IMR-90 (cell line): ENCODE results near the gene ARVCF.

Experiments used
- CEBPB ChIP-seq: IDR thresholded peaks from 2 replicates; pipeline ENCODE4 v1.6.1; 2012; ENCODE audit warnings: low read depth, low read length, improper control_type of control experiment
- CTCF ChIP-seq: conservative IDR thresholded peaks from 2 replicates; pipeline ENCODE4 v1.5.1; 2012; ENCODE audit warnings: mild to moderate bottlenecking, low read depth, low read length, improper control_type of control experiment
- MAFK ChIP-seq: IDR thresholded peaks from 2 replicates; pipeline ENCODE4 v1.6.1; 2012; ENCODE audit warnings: low read depth, low read length, improper control_type of control experiment
- MAZ ChIP-seq: IDR thresholded peaks from 2 replicates; pipeline ENCODE4 v1.6.1; 2012; ENCODE audit warnings: low read depth, mild to moderate bottlenecking, low read length, improper control_type of control experiment, moderate library complexity, borderline replicate concordance
- MXI1 ChIP-seq: IDR thresholded peaks from 2 replicates; pipeline ENCODE4 v1.6.1; 2012; ENCODE audit warnings: low read depth, mild to moderate bottlenecking, low read length, moderate library complexity, borderline replicate concordance
- POLR2A ChIP-seq: IDR thresholded peaks from 2 replicates; pipeline ENCODE4 v1.6.1; 2012; ENCODE audit warnings: mild to moderate bottlenecking, low read depth, low read length
- RAD21 ChIP-seq: IDR thresholded peaks from 2 replicates; pipeline ENCODE4 v1.6.1; 2012; ENCODE audit warnings: low read length, improper control_type of control experiment
- RCOR1 ChIP-seq: IDR thresholded peaks from 2 replicates; pipeline ENCODE4 v1.6.1; 2012; ENCODE audit warnings: mild to moderate bottlenecking, low read length, improper control_type of control experiment; ENCODE audit not compliant: insufficient replicate concordance
- SMC3 ChIP-seq: fragments of 150-350 bp; IDR thresholded peaks from 2 replicates; pipeline ENCODE4 v1.6.1; 2016; ENCODE audit warnings: low read depth, mild to moderate bottlenecking, antibody characterized with exemption, low read length, moderate library complexity

GRCh38 chr22:20016734-20017621 lies at the start of gene ARVCF:
- TF ChIP-seq SMC3: no peak
- 0 out of 2 replicates have a peak, but pooled peaks have one; percentile 4 for TF ChIP-seq CTCF
- TF ChIP-seq POLR2A: no peak
- no peak for TF ChIP-seq RCOR1
- no peak for TF ChIP-seq RAD21
- TF ChIP-seq MXI1: no peak
- TF ChIP-seq MAZ: peak; percentile 66; the same call in 1 of the 2 replicates
- TF ChIP-seq CEBPB: no peak
- TF ChIP-seq MAFK: no peak
